IMR-90 (cell line): Measurements from ENCODE around the gene KMT2B. TPM values are rescaled to one million over a fixed set of nuclear protein-coding genes. Genes with fewer than 3 reads are reported as not detected.

ENCODE experiments used
- ATAC-seq: fragments of 200-7000 bp; cut with Tn5 transposase; 2 replicates; pipeline ENCODE4 v1.9.1; 2020; ENCODE audit warnings: low read depth, mild to moderate bottlenecking, moderate library complexity
- BruUV-seq: library from RNA; stranded (reverse); fragments of 400-500 nt; replicated peaks from 2 replicates; lab custom pipeline; 2021; lab: Mats Ljungman, UMichigan
- CTCF ChIA-PET: fragments of 300-600 bp; formaldehyde crosslinking; extraction: SDS; loops from one replicate; lab custom pipeline; 2021; ENCODE audit warnings: antibody characterized with exemption; lab: Yijun Ruan, JAX
- POLR2A ChIA-PET: fragments of 300-600 bp; sonication (Branson Sonifier 250); formaldehyde crosslinking; loops from one replicate; lab custom pipeline; 2022; ENCODE audit warnings: antibody characterized with exemption; ENCODE audit not compliant: unreplicated experiment; lab: Charles Lee
- DNase-seq: peaks from one replicate; pipeline ENCODE4 v3.0.0; 2013
- H2AFZ ChIP-seq: replicated peaks from 2 replicates; pipeline ENCODE3; 2013; ENCODE audit warnings: low read length, mild to moderate bottlenecking; ENCODE audit not compliant: poor library complexity
- H2AK5ac ChIP-seq: 2 replicates; pipeline ENCODE4 v1.6.1; 2013; ENCODE audit warnings: low read depth, low read length, inconsistent platforms
- H2AK9ac ChIP-seq: replicated peaks from 2 replicates; pipeline ENCODE3; 2013; ENCODE audit warnings: mild to moderate bottlenecking, low read depth, low read length, moderate library complexity; ENCODE audit not compliant: poor library complexity
- H2BK120ac ChIP-seq: 2 replicates; pipeline ENCODE4 v1.6.1; 2013; ENCODE audit warnings: low read depth, low read length, inconsistent platforms
- H2BK15ac ChIP-seq: 3 replicates; pipeline ENCODE4 v1.6.1; 2013; ENCODE audit warnings: low read depth, low read length, inconsistent platforms
- H2BK20ac ChIP-seq: 2 replicates; pipeline ENCODE4 v1.6.1; 2013; ENCODE audit warnings: low read depth, mild to moderate bottlenecking, inconsistent platforms, low read length, moderate library complexity
- H2BK5ac ChIP-seq: 2 replicates; pipeline ENCODE4 v1.6.1; 2013; ENCODE audit warnings: mild to moderate bottlenecking, low read depth, low read length, inconsistent platforms; ENCODE audit not compliant: poor library complexity, severe bottlenecking
- H3K14ac ChIP-seq: replicated peaks from 2 replicates; pipeline ENCODE4 v1.6.1; 2013; ENCODE audit warnings: low read depth, low read length, inconsistent platforms
- H3K18ac ChIP-seq: 2 replicates; pipeline ENCODE4 v1.6.1; 2013; ENCODE audit warnings: low read depth, low read length, control low read depth
- H3K23ac ChIP-seq: 2 replicates; pipeline ENCODE4 v1.6.1; 2013; ENCODE audit warnings: low read depth, low read length, inconsistent platforms
- H3K27ac ChIP-seq: 2 replicates; pipeline ENCODE4 v1.5.1; 2013; ENCODE audit warnings: mild to moderate bottlenecking, control low read depth, low read length; ENCODE audit not compliant: insufficient read depth
- H3K27me3 ChIP-seq: 2 replicates; pipeline ENCODE4 v1.6.1; 2013; ENCODE audit warnings: low read length; ENCODE audit not compliant: control insufficient read depth, insufficient read depth
- H3K36me3 ChIP-seq: 2 replicates; pipeline ENCODE4 v1.6.1; 2013; ENCODE audit warnings: low read length, mixed read lengths; ENCODE audit not compliant: control insufficient read depth, insufficient read depth
- H3K4ac ChIP-seq: 2 replicates; pipeline ENCODE4 v1.6.1; 2013; ENCODE audit warnings: low read depth, low read length, inconsistent platforms
- H3K4me1 ChIP-seq: 2 replicates; pipeline ENCODE4 v1.6.1; 2013; ENCODE audit warnings: low read length, mixed read lengths; ENCODE audit not compliant: control insufficient read depth, insufficient read depth
- H3K4me2 ChIP-seq: 2 replicates; pipeline ENCODE4 v1.6.1; 2013; ENCODE audit warnings: low read depth, mild to moderate bottlenecking, control low read depth, low read length, moderate library complexity
- H3K4me3 ChIP-seq: 2 replicates; pipeline ENCODE4 v1.5.1; 2013; ENCODE audit warnings: low read depth, mild to moderate bottlenecking, control low read depth, low read length, moderate library complexity; ENCODE audit not compliant: insufficient read depth
- H3K56ac ChIP-seq: 2 replicates; pipeline ENCODE4 v1.6.1; 2013; ENCODE audit warnings: low read length, inconsistent platforms; ENCODE audit not compliant: insufficient read depth; ENCODE audit errors: extremely low read depth
- H3K79me1 ChIP-seq, 2 experiments: 2 replicates each; pipeline ENCODE4 v1.6.1; 2013; ENCODE audit warnings: low read length in 2 of 2, inconsistent platforms in 1 of 2, low read depth in 1 of 2
- H3K9ac ChIP-seq: 2 replicates; pipeline ENCODE4 v1.6.1; 2013; ENCODE audit warnings: low read depth, low read length, control low read depth
- H3K9me1 ChIP-seq: 2 replicates; pipeline ENCODE4 v1.6.1; 2013; ENCODE audit warnings: low read length, inconsistent platforms; ENCODE audit not compliant: insufficient read depth
- H3K9me3 ChIP-seq: 2 replicates; pipeline ENCODE4 v1.6.1; 2013; ENCODE audit warnings: low read length; ENCODE audit not compliant: control insufficient read depth, insufficient read depth
- H4K20me1 ChIP-seq: 2 replicates; pipeline ENCODE4 v1.6.1; 2013; ENCODE audit warnings: low read length, inconsistent platforms; ENCODE audit not compliant: insufficient read depth
- H4K5ac ChIP-seq: 2 replicates; pipeline ENCODE4 v1.6.1; 2013; ENCODE audit warnings: mild to moderate bottlenecking, low read depth, low read length, control low read depth
- H4K8ac ChIP-seq, 2 experiments: 2 replicates each; pipeline ENCODE4 v1.6.1; 2013; ENCODE audit warnings: low read depth in 2 of 2, low read length in 2 of 2, control low read depth in 1 of 2, inconsistent platforms in 1 of 2
- H4K91ac ChIP-seq: 2 replicates; pipeline ENCODE4 v1.6.1; 2013; ENCODE audit warnings: low read depth, low read length, inconsistent platforms; ENCODE audit not compliant: insufficient read depth
- CEBPB ChIP-seq: IDR thresholded peaks from 2 replicates; pipeline ENCODE4 v1.6.1; 2012; ENCODE audit warnings: low read depth, low read length, improper control_type of control experiment
- CTCF ChIP-seq: conservative IDR thresholded peaks from 2 replicates; pipeline ENCODE4 v1.5.1; 2012; ENCODE audit warnings: mild to moderate bottlenecking, low read depth, low read length, improper control_type of control experiment
- MAZ ChIP-seq: IDR thresholded peaks from 2 replicates; pipeline ENCODE4 v1.6.1; 2012; ENCODE audit warnings: low read depth, mild to moderate bottlenecking, low read length, improper control_type of control experiment, moderate library complexity, borderline replicate concordance
- MXI1 ChIP-seq: IDR thresholded peaks from 2 replicates; pipeline ENCODE4 v1.6.1; 2012; ENCODE audit warnings: low read depth, mild to moderate bottlenecking, low read length, moderate library complexity, borderline replicate concordance
- NFE2L2 ChIP-seq: fragments of 150-350 bp; IDR thresholded peaks from 2 replicates; pipeline ENCODE4 v1.6.1; 2016; ENCODE audit warnings: low read depth, mild to moderate bottlenecking, low read length
- RAD21 ChIP-seq: IDR thresholded peaks from 2 replicates; pipeline ENCODE4 v1.6.1; 2012; ENCODE audit warnings: low read length, improper control_type of control experiment
- RCOR1 ChIP-seq: IDR thresholded peaks from 2 replicates; pipeline ENCODE4 v1.6.1; 2012; ENCODE audit warnings: mild to moderate bottlenecking, low read length, improper control_type of control experiment; ENCODE audit not compliant: insufficient replicate concordance
- RFX5 ChIP-seq: IDR thresholded peaks from 2 replicates; pipeline ENCODE4 v1.8.0; 2012; ENCODE audit warnings: low read depth, mild to moderate bottlenecking, low read length, moderate library complexity
- WGBS, 2 experiments: methylation state at CpG; one replicate each; pipeline versions ENCODE4 v1.1.5 to v1.1.7; 2013; ENCODE audit warnings: missing lambda C conversion rate in 2 of 2; ENCODE audit not compliant: insufficient read length in 1 of 2; ENCODE audit errors: extremely low coverage in 2 of 2; 5-methylcytosine and 5-hydroxymethylcytosine counted together
- dilution Hi-C: fragments of 300-500 bp; cut with HindIII; formaldehyde crosslinking; loops from one replicate; pipeline ENCODE4 v1.14.3; 2018; ENCODE audit warnings: low sequenced_read_pairs; ENCODE audit not compliant: unreplicated experiment
- in situ Hi-C: fragments of 300-500 bp; cut with MboI; formaldehyde crosslinking; loops from 3 replicates; pipeline ENCODE4 v1.14.3; 2019; ENCODE audit warnings: low sequenced_read_pairs, inconsistent platforms, mixed read lengths
- intact Hi-C: fragments of 100-400 bp; cut with micrococcal nuclease; formaldehyde crosslinking; loops from 2 replicates; pipeline ENCODE4 v1.10.0; 2022
- polyA plus RNA-seq, 3 experiments: library from polyadenylated mRNA; depleted of rRNA; stranded (reverse); fragments of >200 nt; gene quantifications; 2 replicates each; pipeline ENCODE4 v1.2.3, GENCODE V29; 2012; ENCODE audit warnings: low replicate concordance in 1 of 3
- total RNA-seq: library from RNA; depleted of rRNA; stranded (reverse); fragments of >200 nt; gene quantifications from 2 replicates; pipeline ENCODE4 v1.2.3, GENCODE V29; 2012

Gene KMT2B
- total and polyA plus RNA-seq, 2 of the 4 experiments (the other 2 are of a cell fraction): 3.0 to 30.7 TPM

- H3K79me1 ChIP-seq: peaks cover 0 to 12% of the 10 kb centered on the region in 2 experiments; a peak in 2 of 4 replicates
- dilution Hi-C loops: no loop called here
- peaks cover 5% of the 10 kb centered on the region; the same call in 1 of the 2 replicates for H3K9me1 ChIP-seq
- in situ Hi-C loops: no loop called here
- H2BK5ac ChIP-seq: peak overlapping the region; percentile 45
- no peaks in the 10 kb centered on the region for H3K9me3 ChIP-seq
- H3K4ac ChIP-seq: peak overlapping the region; percentile 23
- 1% methylated on average over 20 of the region's 63 CpGs; no CpG with 5 or more reads in 1 of the 2 experiments for WGBS, 2 experiments
- POLR2A ChIA-PET: interaction anchor here (0.9 kb wide), 1 partner anchor 17 kb away, joined by 3 read pairs; no protein-coding TSS in a partner anchor
- H3K4me1 ChIP-seq: 0 out of 2 replicates have a peak, but pooled peaks cover 3% of the 10 kb centered on the region
- no peak overlapping the region for H2AK5ac ChIP-seq
- BruUV-seq: no TSS peak
- no peak overlapping the region for H3K56ac ChIP-seq
- H4K8ac ChIP-seq: peak overlapping the region; percentile 72 to 86; a peak in 2 of 4 replicates
- H3K14ac ChIP-seq: peak overlapping the region; percentile 39; the same call in 1 of the 2 replicates
- no peaks in the 10 kb centered on the region; the same call in 1 of the 2 replicates for H4K20me1 ChIP-seq
- H2BK120ac ChIP-seq: no peak overlapping the region
- peak overlapping the region; percentile 93 for H2AFZ ChIP-seq
- H4K91ac ChIP-seq: no peak overlapping the region; the same call in 1 of the 2 replicates
- intact Hi-C loops: no loop called here
- no peak overlapping the region for H4K5ac ChIP-seq
- no peak overlapping the region for H2BK15ac ChIP-seq
- TF ChIP-seq RAD21: 0 out of 2 replicates have a peak, but pooled peaks have one; percentile 2
- TF ChIP-seq RCOR1: peak; percentile 16
- TF ChIP-seq CTCF: 0 out of 2 replicates have a peak, but pooled peaks have one; percentile 24
- peak; percentile 82 for TF ChIP-seq MXI1
- no peak for TF ChIP-seq NFE2L2
- TF ChIP-seq RFX5: no peak
- peak; percentile 91 for TF ChIP-seq CEBPB
- TF ChIP-seq MAZ: peak; percentile 73; the same call in 1 of the 2 replicates
- H3K36me3 ChIP-seq: peaks cover 28% of the 10 kb centered on the region
- peak overlapping the region; percentile 61 for H3K4me3 ChIP-seq
- H3K18ac ChIP-seq: no peak overlapping the region
- DNase-seq (peak; percentile 93), ATAC-seq (peak; percentile 85)
- no peak overlapping the region for H3K23ac ChIP-seq
- peak overlapping the region; percentile 67 for H3K9ac ChIP-seq
- no peak overlapping the region for H2BK20ac ChIP-seq
- peak overlapping the region; percentile 98 for H3K4me2 ChIP-seq
- peak overlapping the region; percentile 66 for H3K27ac ChIP-seq
- CTCF ChIA-PET: interaction anchor here (1.2 kb wide), 1 partner anchor 10 kb away, joined by 5 read pairs; no protein-coding TSS in a partner anchor
- H3K27me3 ChIP-seq: no peaks in the 10 kb centered on the region
- H2AK9ac ChIP-seq: peak overlapping the region; percentile 63
Measured at GRCh38 chr19:35740423-35741202, 22.8 kb downstream of the KMT2B start.
